ENCODE measurements around the gene LHFPL6.

Gene LHFPL6

GRCh38 chr13:39381456-39381855 lies 221.5 kb downstream of the LHFPL6 start:
- no peak for DNase-seq (ENCODE audit: low spot score)

GRCh38 chr13:39379667-39380655 lies 223.0 kb downstream of the LHFPL6 start:
- no peak for DNase-seq (ENCODE audit: low spot score)

- DNase-seq (ENCODE audit: low spot score) = peak; percentile 15
Measured at GRCh38 chr13:39379118-39379517, 223.9 kb downstream of the LHFPL6 start.

GRCh38 chr13:39378306-39378705 lies 224.7 kb downstream of the LHFPL6 start:
- DNase-seq (ENCODE audit: low spot score) = no peak

GRCh38 chr13:39377699-39378098 lies 225.3 kb downstream of the LHFPL6 start:
- no peak for DNase-seq (ENCODE audit: low spot score)

- no peak for DNase-seq (ENCODE audit: low spot score)
Measured at GRCh38 chr13:39376076-39376475, 226.9 kb downstream of the LHFPL6 start.

- DNase-seq (ENCODE audit: low spot score) = no peak
Measured at GRCh38 chr13:39375601-39376000, 227.4 kb downstream of the LHFPL6 start.

GRCh38 chr13:39374741-39375189 lies 228.2 kb downstream of the LHFPL6 start:
- no peak for DNase-seq (ENCODE audit: low spot score)

- no peak for DNase-seq (ENCODE audit: low spot score)
Measured at GRCh38 chr13:39373145-39373544, 229.8 kb downstream of the LHFPL6 start.

- DNase-seq (ENCODE audit: low spot score) = no peak
Measured at GRCh38 chr13:39371706-39372105, 231.3 kb downstream of the LHFPL6 start.

- no peak for DNase-seq (ENCODE audit: low spot score)
Measured at GRCh38 chr13:39370554-39370953, 232.4 kb downstream of the LHFPL6 start.

GRCh38 chr13:39370048-39370447 lies 232.9 kb downstream of the LHFPL6 start:
- DNase-seq (ENCODE audit: low spot score) = no peak

- DNase-seq (ENCODE audit: low spot score) = no peak
Measured at GRCh38 chr13:39369161-39369890, 233.7 kb downstream of the LHFPL6 start.

GRCh38 chr13:39365879-39366278 lies 237.1 kb downstream of the LHFPL6 start:
- DNase-seq (ENCODE audit: low spot score) = no peak

- no peak for DNase-seq (ENCODE audit: low spot score)
Measured at GRCh38 chr13:39364947-39365468, 238.0 kb downstream of the LHFPL6 start.

- no peak for DNase-seq (ENCODE audit: low spot score)
Measured at GRCh38 chr13:39363382-39363772, 239.6 kb downstream of the LHFPL6 start.

GRCh38 chr13:39362652-39363381 lies 240.2 kb downstream of the LHFPL6 start:
- DNase-seq (ENCODE audit: low spot score) = no peak

GRCh38 chr13:39353988-39354387 lies 249.0 kb downstream of the LHFPL6 start:
- no peak for DNase-seq (ENCODE audit: low spot score)

GRCh38 chr13:39350461-39350881 lies 252.5 kb downstream of the LHFPL6 start:
- DNase-seq (ENCODE audit: low spot score) = no peak

- no peak for DNase-seq (ENCODE audit: low spot score)
Measured at GRCh38 chr13:39349391-39349960, 253.5 kb downstream of the LHFPL6 start.
